ENCODE measurements around the gene PTPRH.

GRCh38 chr19:55174425-55175116, 34.7 kb downstream of the PTPRH start:
- TF ChIP-seq CTCF (IDR thresholded peaks at IDR 0.05), result no peak
- TF ChIP-seq POLR2A (IDR thresholded peaks at IDR 0.05), result no peak

All from right lobe of liver (tissue), 4 donors.